ENCODE results near the gene BRAT1.

The BRAT1 gene

DNA sequence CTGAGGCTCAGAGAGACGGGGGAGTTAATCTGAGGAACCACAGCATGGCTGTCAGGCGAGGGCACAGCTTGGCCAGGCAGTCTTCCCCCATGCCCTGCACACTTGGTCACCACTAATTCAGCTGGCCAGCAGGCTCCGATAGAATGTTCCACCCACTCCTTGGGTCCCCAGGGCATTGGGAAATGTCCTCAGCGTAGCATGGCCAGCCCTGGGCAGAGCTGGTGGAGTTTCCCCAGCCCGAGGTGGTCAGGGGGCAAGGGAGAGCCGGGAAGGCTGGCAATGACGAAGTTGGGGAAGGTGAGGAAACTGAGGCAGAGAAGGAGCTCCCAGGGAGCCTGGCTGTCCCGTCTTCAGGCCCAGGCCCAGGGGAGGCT is 67.1 kb downstream of the BRAT1 start:
- Mint-ChIP-seq H3K9me3 (no peaks in the 10 kb centered on the region), H3K4me3 (no peak overlapping the region), H3K4me1 (peaks cover 34% of the 10 kb centered on the region), H3K27me3 (ENCODE audit: low read depth) (peaks cover 7% of the 10 kb centered on the region), H3K36me3 (ENCODE audit: low read depth) (no peaks in the 10 kb centered on the region), H3K27ac (peak overlapping the region; percentile 62 to 81 (median 76))
- TF ChIP-seq, protein P1, sequence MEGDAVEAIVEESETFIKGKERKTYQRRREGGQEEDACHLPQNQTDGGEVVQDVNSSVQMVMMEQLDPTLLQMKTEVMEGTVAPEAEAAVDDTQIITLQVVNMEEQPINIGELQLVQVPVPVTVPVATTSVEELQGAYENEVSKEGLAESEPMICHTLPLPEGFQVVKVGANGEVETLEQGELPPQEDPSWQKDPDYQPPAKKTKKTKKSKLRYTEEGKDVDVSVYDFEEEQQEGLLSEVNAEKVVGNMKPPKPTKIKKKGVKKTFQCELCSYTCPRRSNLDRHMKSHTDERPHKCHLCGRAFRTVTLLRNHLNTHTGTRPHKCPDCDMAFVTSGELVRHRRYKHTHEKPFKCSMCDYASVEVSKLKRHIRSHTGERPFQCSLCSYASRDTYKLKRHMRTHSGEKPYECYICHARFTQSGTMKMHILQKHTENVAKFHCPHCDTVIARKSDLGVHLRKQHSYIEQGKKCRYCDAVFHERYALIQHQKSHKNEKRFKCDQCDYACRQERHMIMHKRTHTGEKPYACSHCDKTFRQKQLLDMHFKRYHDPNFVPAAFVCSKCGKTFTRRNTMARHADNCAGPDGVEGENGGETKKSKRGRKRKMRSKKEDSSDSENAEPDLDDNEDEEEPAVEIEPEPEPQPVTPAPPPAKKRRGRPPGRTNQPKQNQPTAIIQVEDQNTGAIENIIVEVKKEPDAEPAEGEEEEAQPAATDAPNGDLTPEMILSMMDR (IDR thresholded peaks at IDR 0.05; ENCODE audit: unreplicated experiment in 3 of 3): no peak
